Daoy (cell line): ENCODE data around the gene STX12. TPM values are rescaled to one million over a fixed set of nuclear protein-coding genes. Genes with fewer than 3 reads are reported as not detected.
"Not testable (repeated sequence)": the region's sequence is repeated elsewhere in the genome, so short reads cannot be mapped to it uniquely, and the experiment has no call there.

Experiments used
- DNase-seq: peaks from one replicate; pipeline ENCODE4 v3.0.0-alpha.2; 2015; ENCODE audit warnings: low read depth
- total RNA-seq: library from RNA; depleted of rRNA; stranded (reverse); fragments of >200 nt; shearing (Covaris generic); gene quantifications from 2 replicates; pipeline ENCODE4 v1.2.3, GENCODE V29; 2014

Gene STX12
- total RNA-seq, 1 experiment from 2014 or later: 36.8 TPM

DNA sequence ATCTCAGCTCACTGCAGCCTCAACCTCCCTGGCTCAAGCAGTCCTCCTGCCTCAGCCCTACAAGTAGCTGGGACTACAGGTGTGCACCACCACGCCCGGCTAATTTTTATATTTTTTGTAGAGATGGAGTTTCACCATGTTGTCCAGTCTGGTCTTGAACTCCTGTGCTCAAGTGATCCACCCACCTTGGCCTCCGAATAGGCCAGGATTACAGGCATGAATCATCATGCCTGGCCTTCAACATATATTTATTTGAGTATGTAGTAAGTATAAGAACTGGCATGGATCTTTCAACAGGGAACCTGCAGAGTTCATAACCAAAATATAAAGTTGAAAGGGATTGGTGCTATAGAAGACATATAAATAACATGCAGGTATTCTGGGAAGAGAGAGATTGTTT lies 2.3 kb downstream of the STX12 start:
- not testable (repeated sequence) for DNase-seq

DNA sequence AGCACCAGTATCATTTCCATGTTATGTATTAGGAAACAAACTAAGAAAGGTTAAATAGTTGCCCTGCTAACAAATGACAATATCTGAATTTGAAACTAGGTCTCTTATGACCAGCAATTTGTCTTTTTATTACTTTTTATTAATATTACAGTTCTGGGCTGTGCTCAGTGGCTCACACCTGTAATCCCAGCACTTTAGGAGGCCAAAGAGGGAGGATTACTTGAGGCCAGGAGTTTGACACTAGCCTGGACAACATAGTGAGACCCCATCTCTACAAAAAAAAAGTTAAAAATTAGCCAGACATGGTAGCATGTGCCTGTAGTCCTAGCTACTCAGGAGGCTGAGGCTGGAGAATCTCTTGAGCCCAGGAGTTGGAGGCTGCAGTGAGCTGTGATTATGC lies 3.3 kb downstream of the STX12 start:
- DNase-seq: not testable (repeated sequence)

DNA sequence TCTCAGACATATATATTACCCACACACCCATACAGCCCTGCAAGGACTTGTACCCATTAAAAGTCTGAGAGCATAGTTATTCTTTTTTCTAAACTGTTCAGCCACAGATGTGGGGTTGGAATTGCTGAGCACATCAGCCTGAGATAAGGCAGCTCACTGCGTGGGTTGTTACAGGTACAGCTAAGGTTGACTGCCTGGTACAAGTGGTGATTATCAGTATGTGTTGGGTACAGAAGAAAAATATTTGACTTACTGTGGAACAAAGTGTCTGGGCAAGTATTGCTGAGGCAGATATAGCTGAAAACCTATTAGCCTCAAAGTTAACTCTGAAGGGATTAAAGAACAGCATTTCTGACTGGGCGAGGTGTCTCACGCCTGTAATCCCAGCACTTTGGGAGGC lies 5.0 kb downstream of the STX12 start:
- DNase-seq: no peak

DNA sequence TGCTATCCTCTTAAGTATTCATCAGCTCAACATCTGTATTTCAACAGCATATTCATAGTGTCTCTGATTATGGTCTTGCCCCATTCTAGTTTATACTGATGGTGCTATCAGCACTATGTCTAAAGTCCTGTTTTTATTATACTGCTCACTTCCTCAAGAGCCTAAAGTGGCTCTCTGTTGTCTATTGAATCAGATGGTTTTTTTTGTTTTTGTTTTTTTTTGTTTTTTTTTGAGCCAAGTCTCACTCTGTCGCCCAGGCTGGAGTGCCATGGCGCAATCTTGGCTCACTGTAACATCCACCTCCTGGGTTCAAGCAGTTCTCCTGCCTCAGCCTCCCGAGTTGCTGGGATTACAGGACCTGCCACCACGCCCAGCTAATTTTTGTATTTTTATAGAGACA lies 6.1 kb downstream of the STX12 start:
- DNase-seq: no peak

DNA sequence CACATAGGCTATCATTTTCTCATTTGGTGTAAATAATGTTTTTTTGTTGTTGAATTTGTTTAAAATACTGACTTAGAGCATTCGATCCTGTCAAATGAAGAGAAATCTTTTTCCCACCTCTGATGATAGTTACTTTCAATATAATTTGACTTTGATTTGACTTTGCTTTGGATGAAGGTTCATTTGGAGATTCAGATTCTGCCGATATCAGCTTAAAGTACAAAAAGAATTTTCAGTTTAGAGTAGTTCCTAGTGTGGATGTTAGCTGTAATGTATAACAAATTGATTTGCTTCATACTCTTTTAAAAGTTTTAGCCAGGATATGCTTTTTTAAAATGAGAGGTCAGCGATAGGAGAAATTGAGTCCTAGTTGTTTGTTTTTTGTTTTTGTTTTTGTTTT lies 9.9 kb downstream of the STX12 start:
- no peak for DNase-seq

DNA sequence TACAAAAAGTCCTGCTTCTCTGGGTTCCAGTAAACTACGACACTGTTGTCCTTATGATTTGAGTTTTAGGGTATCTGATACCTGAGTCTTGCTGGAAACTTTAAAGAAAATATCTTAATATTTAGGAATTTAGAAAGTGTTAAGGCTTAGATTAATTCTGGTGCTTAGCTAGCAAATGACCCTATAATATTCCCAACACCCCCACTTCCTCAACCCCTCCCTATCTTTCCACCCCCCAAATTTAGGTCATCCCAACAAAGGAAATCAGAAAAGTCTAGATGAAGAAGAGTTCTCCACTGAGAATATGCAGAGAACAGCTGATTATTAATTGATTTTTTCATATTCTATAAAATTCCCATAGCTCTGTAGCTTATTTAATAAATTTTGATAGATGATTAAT lies 11.7 kb downstream of the STX12 start:
- DNase-seq: no peak

DNA sequence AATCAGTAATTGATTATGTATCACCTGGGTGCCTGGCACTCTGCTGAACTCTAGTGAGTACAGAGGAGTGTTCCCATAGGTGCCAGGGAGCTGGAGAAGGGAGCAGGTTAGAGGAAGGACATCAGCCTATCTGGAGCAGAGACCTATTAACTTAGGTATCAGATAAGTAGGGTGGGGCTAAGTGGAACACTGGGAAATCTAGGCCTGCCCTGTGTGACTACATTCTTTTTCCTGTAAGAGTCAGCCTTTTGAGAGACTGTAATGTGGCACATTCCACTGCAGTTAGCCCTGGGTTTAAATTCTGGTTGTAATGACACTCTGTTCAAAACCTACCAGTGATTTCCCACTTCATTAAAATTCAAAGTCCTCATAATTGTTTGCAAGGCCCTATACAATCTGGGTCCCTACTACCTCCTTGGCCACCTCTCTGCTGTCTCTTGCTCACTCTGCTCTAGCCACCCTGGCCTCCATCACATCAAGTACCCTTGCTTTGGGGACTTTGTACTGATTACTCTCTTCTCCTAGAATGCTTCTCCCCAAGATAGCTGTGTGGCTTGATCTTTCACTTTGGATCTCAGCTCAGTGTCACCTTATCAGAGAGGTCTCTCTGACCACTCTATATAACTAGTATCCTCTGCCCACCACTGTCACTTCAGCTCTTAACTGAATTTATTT lies 12.9 kb downstream of the STX12 start:
- no peak for DNase-seq

DNA sequence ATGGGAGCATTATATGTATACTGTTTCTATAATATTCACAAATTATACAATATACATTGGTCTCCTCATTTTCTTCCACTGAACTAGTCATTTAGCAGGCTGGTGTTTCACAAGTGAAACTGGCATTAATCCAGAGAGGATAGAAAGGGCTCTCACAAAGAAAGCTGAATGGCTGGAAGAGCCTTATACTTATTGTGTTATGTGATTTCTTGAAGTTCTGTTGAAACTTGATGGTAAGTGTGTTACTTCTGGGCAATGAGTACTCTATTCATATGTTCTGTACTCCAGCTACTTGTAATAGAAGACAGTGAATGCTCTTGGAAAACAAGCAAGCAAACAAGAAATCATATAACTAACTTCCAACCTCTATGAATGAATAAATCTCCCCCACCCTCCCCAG lies 14.9 kb downstream of the STX12 start:
- DNase-seq: no peak

DNA sequence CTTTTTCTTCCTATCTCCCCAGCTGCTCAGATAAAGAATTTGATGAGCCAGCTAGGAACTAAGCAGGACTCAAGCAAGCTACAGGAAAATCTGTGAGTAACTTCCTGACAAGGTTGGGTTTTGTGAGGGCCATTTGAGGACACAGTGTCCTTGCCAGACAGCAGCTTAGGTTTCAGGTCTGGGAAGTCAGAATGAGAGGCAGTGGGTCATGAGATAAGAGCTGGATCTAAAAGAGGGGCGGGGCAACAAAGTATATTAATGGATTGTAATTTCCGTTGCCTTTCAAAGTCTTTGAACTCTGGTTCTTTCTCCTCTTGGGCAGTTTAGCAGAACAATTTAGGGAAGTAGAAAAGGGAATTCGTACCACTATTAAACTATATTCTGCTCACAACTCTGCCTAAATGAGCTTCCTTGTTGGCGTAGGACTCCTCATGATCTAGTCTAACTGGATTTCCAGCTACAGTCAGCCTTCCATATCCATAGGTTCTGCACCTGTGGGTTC lies 16.6 kb downstream of the STX12 start:
- DNase-seq: no peak

DNA sequence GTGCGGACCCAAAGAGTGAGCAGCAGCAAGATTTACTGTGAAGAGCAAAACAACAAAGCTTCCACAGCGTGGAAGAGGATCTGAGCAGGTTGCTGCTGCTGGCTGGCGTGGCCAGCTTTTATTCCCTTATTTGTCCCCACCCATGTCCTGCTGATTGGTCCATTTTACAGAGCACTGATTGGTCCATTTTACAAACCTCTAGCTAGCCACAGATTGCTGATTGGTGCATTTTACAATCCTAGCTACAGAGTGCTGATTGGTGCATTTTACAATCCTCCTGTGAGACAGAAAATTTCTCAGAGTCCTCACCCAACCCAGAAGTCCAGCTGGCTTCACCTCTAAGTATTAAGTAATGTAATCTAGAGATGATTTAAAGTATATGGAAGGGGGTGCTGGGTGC lies 17.3 kb downstream of the STX12 start:
- DNase-seq: not testable (repeated sequence)

DNA sequence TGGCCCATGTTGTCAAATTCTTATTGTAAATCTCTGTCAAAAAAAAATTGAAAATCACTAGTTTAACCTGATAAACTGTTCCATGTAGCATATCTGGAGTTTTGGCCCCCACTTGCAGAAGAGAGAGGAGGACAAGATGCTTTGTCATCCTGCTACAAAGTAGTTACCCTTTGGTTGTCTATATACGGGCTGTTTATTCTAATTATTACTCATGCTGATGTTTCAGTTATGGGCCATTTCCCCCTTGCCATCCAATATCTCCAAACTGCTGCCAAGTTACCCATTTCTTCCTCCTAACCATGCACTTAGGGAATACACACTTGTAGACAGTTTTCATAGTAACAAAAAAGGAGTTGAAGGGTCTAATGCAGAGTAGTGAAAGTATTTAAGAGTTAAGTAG lies 22.6 kb downstream of the STX12 start:
- no peak for DNase-seq

DNA sequence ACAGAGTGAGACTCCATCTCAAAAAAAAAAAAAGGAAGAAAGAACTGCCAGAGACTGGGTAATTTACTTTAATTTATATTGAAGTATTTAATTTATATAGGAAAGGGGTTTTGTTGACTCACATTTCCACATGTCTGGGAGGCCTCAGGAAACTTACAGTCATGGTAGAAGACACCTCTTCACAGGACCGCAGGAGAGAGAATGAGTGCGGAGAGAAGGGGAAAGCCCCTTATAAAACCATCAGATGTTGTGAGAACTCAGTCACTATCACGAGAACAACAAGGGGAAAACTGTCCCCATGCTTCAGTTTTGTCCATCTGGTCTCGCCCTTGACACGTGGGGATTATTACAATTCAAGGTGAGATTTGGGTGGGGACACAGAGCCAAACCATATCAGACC lies 31.8 kb downstream of the STX12 start:
- DNase-seq: no peak

DNA sequence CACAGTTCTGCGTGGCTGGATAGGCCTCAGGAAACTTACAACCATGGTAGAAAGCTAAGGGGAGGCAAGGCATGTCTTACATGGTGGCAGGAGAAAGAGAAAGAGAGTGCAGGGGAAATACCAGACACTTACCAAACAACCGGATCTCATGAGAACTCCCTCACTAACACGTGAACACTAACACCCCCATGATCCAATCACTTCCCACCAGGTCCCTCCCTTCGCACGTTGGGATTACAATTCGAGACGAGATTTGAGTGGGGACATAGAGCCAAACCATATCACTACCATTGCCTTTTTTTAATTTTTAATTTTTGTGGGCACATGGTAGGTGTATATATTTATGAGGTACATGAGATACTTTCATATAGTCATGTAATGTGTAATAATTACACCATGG lies 33.7 kb downstream of the STX12 start:
- DNase-seq: no peak

DNA sequence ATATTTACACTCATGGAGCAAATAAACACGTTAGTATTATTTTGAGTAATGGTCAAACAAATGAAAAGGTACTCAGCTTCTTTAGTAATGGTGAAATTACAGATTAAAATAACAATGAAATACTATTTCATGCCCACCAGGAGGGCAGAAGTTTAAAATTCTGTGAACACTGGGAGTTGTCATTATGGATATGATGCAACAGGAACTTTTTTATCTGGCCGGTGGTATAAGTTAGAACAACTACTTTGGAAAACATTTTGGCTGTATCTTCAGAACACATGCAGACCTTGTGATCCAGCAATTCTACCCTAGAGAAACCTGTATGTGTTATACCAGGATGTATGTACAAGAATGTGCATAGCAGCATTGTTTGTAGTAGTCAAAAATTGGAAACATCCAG lies 34.4 kb downstream of the STX12 start:
- DNase-seq: no peak

DNA sequence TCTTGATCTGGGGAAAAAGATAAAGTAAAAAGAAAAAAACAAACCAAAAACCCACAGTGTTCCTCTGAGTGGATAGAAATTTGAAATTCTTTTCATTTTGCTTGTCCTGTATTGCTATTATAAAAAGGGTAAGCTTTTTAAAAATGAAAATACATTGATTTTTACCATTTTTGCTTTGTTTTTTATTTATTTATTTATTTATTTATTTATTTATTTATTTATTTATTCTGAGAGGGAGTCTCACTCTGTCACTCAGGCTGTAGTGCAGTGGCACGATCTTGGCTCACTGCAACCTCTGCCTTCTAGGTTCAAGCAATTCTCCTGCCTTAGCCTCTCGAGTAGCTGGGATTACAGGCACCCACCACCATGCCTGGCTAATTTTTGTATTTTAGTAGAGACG lies 35.1 kb downstream of the STX12 start:
- not testable (repeated sequence) for DNase-seq

DNA sequence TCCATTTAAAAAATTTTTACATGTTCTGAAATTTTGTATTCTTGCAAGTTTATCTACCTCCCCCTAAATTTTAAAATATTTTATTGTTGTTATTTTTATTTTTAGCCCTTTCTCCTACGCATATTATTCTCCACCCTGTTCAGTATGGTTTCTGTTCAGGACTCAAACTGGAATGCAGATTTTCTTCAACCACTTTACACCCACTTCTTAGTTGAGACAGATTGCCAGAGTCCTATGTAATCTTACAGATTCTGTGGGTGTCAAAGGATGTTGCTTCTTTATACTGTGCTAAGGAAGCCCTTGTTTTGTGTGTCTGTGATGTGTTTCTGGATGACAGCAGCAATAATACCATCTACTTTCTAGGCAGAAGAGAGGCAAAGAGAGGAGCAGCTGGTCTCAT lies 36.9 kb downstream of the STX12 start:
- DNase-seq: no peak

DNA sequence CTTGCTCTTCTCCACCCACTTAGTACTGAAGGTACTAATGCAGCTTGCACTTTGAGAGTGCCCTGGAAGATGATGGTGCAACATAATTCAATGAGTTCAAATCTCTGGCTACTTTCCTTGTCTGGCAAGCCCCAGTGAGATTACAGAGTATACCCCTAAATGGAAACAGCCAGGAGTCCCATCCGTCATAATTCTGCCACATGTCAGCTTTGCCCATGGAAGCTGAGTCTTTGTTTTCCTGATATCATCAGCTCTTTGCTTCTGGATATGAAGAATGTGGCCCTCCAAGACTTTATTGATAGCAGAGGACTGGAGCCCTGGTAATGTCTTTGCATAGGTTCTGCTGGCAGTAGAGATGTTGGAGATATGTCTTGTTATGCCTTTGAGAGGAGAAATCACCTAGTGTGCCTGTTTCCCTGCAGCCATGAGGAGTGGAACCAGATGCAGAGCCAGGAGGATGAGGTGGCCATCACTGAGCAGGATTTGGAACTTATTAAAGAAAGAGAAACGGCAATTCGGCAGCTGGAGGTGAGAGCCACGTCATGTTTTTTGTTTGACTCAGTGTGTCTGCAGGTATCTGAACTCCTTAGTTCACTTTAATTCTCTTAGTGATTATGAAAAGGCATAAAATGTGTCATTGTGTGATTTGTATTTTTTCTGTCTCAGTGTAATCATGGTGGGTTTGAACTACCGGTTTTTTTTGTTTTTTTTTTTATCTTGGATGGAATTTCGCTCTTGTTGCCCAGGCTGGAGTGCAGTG lies 38.9 kb downstream of the STX12 start:
- DNase-seq: no peak

DNA sequence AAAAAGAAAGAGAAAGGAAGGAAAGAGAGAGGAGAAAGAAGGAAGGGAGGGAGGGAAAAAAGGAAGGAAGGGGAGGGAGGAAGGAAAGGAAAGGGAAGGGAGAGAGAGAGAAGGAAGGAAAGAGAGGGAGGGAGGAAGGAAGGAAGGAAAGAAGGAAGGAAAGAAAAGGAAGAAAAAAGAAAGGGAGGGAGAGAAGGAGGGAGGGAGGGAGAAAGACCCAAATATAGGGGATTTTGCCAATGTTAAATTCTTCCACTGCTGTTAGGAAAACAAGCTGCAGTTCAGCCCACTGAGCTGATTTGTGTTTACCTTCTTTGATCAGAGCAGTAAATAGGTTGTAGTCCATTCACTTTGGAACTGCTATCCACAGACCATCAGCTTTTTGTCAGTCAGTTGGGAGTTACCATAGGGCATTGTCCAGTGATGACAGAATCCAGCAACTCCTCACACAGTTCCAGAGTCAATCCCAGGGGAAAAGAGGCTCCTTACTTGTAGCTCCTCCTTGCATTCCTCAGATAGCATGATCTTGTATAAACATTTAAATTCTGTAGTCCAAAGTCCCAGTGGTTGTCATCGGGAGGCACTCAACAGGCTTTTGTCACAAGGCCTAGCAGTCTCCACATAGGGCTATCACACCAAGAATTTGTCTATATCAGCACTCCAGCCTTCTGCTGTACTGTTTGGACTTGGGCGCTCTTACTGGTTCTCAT lies 44.1 kb downstream of the STX12 start:
- no peak for DNase-seq

DNA sequence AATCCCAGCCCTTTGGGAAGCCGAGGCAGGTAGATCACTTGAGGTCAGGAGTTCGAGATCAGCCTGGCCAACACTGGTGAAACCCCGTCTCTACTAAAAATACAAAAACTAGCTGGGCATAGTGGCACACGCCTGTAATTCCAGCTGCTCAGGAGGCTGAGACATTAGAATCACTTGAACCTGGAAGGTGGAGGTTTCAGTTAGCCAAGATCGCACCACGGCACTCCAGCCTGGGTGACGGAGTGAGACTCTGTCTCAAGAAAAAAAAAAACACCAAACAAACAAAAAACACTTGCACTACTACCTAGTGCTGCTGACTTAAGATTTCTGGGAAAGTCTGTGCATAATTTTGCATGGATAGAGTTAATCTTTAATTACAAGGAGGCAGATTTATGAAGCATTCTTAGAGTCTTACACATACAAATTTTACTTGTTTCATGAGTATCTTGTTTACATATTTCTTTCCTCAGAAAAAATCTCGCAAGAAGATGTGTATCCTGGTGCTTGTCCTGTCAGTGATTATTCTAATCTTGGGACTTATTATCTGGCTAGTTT lies 48.8 kb downstream of the STX12 start:
- DNase-seq: no peak

DNA sequence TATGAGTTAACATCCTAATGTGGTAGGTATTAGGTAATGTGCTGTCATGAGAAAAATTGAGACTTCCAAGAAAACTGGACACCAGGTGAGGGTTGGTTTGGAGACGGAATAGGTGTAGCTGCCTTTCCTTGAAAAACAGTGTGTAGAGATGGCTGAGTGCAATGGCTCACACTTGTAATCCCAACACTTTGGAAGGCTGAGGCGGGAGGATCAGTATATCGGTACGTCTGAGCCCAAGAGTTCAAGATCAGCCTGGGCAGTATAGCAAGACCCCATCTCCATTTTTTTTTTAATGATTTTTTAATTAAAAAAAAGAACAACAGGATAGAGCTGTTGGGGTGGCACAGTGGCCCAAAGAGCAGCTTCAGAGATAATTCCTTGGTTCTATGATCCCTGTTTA lies 50.8 kb downstream of the STX12 start:
- no peak for DNase-seq

DNA sequence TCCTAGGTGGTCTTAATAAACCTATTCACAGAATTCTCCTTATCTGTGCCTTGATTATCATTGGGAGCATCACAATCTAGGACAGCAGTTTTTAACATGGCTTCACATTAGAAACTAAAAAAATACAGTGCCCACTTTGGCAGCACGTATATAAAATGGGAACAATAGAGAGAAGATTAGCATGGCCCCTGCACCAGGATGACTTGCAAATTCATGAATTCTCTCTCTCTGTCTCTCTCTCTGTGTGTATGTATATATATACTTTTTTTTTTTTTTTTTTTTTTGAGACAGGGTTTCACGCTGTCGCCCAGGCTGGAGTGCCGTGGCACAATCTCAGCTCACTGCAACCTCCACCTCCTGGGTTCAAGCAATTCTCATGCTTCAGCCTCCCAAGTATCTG lies 51.4 kb downstream of the STX12 start:
- no peak for DNase-seq

DNA sequence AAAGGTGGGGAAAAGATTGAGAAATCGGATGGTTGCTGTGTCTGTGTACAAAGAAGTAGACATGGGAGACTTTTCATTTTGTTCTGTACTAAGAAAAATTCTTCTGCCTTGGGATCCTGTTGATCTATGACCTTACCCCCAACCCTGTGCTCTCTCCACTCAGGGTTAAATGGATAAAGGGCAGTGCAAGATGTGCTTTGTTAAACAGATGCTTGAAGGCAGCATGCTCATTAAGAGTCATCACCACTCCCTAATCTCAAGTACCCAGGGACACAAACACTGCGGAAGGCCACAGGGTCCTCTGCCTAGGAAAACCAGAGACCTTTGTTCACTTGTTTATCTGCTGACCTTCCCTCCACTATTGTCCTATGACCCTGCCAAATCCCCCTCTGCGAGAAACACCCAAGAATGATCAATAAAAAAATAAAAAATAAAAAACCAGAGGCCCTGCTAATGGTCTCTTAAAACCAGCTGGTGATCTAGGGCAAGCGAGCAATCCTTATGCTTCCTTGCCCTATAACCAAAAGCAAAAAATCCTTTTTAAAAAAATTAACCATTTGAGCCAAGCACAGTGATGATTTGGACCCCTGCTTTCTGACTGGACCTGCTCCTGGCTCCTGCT lies 56.4 kb downstream of the STX12 start:
- not testable (repeated sequence) for DNase-seq
